Measurements from ENCODE around the gene PPP1R13L.

GRCh38 chr19:45344621-45345505, 60.0 kb downstream of the PPP1R13L start:
- TF ChIP-seq CTCF (IDR thresholded peaks at IDR 0.05; ENCODE audit: low read length), result no peak
- TF ChIP-seq EZH2 (IDR thresholded peaks at IDR 0.05; ENCODE audit: borderline replicate concordance, low read length), result no peak
